ENCODE measurements around the gene CHST7.
"Not testable (repeated sequence)": the region's sequence is repeated elsewhere in the genome, so short reads cannot be mapped to it uniquely, and the experiment has no call there.

The CHST7 gene

DNA sequence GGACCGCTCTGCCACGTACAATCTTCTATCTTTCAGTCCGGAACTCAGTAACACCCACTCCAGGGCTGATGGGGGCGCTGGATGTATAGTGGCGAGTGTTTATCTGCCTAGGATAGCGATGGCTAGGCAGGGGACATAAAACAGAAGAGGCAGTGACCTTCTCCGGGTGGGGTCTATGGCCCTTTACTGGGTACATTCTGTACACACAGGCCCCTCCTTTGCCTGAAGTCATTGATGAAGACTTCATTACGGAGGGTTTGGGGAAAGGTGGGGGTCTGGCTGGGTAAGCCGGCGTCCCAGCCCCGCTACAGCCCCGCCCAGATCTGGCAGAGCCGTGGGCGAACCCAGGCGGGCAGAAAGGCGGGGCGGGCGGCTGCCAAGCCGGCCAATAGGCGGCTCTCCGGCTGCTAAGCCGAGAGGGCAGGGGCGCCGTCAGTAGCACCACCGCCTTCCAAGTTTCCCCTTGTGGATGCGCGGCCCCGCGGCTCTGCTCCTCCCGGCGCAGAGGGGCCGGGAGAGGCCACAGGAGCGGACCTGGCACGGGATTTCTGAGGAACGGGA, at the start of gene CHST7:
Gene CHST7 (plus strand): TSS at position 435 of the 561 bp plus-strand sequence. CDS start 167 bp downstream, outside the sequence.
- no peak for DNase-seq (ENCODE audit: extremely low read depth, low read depth)
- TF ChIP-seq, protein P1, sequence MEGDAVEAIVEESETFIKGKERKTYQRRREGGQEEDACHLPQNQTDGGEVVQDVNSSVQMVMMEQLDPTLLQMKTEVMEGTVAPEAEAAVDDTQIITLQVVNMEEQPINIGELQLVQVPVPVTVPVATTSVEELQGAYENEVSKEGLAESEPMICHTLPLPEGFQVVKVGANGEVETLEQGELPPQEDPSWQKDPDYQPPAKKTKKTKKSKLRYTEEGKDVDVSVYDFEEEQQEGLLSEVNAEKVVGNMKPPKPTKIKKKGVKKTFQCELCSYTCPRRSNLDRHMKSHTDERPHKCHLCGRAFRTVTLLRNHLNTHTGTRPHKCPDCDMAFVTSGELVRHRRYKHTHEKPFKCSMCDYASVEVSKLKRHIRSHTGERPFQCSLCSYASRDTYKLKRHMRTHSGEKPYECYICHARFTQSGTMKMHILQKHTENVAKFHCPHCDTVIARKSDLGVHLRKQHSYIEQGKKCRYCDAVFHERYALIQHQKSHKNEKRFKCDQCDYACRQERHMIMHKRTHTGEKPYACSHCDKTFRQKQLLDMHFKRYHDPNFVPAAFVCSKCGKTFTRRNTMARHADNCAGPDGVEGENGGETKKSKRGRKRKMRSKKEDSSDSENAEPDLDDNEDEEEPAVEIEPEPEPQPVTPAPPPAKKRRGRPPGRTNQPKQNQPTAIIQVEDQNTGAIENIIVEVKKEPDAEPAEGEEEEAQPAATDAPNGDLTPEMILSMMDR (IDR thresholded peaks at IDR 0.05; ENCODE audit: low read depth, low read length): peak; percentile 39

- DNase-seq (ENCODE audit: extremely low read depth, low read depth): not testable (repeated sequence)
These were observed 44.9 kb upstream of the CHST7 start for GRCh38 chrX:46528640-46529039.

- not testable (repeated sequence) for DNase-seq (ENCODE audit: extremely low read depth, low read depth)
These were observed 43.7 kb upstream of the CHST7 start for GRCh38 chrX:46529740-46530403.

DNA sequence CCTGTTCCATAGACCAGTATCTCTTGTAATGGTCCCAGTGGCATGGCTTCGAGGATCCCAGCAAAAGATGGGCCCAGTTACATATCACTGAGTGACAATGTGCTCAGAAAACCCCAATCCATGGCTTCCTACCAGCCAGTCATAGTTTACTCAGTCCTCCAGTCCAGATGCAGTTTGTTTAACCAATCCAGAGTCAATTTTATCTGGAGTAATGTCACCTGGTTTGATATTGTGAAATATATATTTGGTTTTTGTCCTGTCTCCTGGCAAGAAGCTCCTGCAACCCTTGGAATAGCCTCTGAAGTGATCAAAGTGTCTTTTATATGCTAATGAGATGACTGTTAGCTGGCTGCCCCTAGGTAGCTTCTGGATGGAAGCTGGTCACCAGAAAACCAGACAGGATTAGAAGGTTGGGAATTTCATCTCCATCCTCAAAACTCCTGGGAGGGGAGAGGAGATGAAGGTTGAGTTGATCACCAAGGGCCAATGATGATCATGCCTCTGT, 43.1 kb upstream of the CHST7 start:
- not testable (repeated sequence) for DNase-seq (ENCODE audit: extremely low read depth, low read depth)

- DNase-seq (ENCODE audit: extremely low read depth, low read depth): no peak
- TF ChIP-seq, protein P1 (IDR thresholded peaks at IDR 0.05; ENCODE audit: low read depth, low read length): no peak
These were observed 42.1 kb upstream of the CHST7 start for GRCh38 chrX:46531442-46531841.

DNA sequence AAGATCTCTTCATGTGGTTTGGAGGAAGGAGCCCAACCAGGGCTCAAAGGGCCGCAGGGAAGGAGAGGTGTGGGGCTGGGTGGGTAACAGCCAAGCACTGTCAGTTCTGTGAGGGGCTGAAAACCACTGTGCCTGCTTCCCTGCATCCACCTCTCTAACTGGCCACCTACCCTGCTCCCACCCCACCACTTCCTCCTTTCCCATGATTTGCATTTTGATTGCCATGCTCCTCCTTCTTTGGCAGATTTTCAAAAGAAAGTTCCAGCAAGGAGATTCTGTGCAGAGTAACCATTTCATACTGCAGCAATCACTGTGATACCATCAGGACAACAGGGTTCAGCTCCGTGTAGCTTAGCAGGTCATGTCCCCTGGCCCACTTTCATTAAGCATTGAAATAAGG, 30.1 kb upstream of the CHST7 start:
- TF ChIP-seq, protein P1 (IDR thresholded peaks at IDR 0.05; ENCODE audit: low read depth, low read length): no peak

GRCh38 chrX:46544527-46544926, 29.0 kb upstream of the CHST7 start:
- not testable (repeated sequence) for DNase-seq (ENCODE audit: extremely low read depth, low read depth)

More for the DNA sequence above, 30.1 kb upstream of the CHST7 start:
- no peak for DNase-seq (ENCODE audit: extremely low read depth, low read depth)

GRCh38 chrX:46545111-46546005, 28.2 kb upstream of the CHST7 start, which contains the start of gene ZNF674:
TSS of gene ZNF674 (minus strand) at chrX:46545421. CDS start at chrX:46542087, 3,334 bp downstream.
- peak; percentile 79 for DNase-seq (ENCODE audit: extremely low read depth, low read depth)
- TF ChIP-seq, protein P1 (IDR thresholded peaks at IDR 0.05; ENCODE audit: low read depth, low read length): peak; percentile 31

DNA sequence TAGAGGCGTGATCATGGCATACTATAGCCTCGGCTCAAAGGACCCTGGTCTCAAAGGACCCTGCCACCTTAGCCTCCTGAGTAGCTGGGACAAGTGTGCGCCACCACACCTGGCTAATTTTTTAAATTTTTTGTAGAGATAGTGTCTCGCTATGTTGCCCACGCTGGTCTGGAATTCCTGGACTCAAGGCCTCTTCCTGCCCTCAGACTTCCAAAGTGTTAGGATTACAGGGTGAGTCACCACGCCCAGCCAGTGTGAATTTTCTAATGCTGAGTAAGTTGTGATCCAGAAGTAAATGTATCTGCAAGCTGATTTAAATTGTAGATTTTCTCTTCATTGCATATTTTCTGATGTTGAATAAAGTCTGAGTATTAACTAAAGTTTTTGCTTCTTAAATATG, 25.7 kb upstream of the CHST7 start:
- TF ChIP-seq, protein P1 (IDR thresholded peaks at IDR 0.05; ENCODE audit: low read depth, low read length): no peak
- DNase-seq (ENCODE audit: extremely low read depth, low read depth): peak; percentile 5

All from AG09319 (cell line).